ENCODE data around the gene NXPH3.

DNA sequence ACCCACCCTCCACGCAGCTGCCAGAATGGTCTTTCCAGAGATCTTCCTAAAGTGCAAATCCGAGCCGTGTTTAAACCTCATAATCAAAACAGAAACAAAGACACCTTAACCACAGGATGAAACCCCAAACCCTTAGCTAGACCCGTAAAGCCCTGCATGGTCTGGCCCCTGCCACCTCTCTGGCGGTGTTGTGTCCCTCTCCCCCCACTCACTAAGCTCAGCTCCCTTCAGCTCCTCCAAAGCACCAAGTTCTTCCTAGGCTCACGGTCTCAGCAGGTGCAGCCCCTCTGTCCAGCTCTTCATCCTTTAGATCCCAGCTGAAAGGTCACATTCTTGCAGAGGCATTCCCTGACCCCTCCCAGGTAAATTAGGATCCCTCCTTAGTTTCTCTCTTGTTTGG, 4.4 kb upstream of the NXPH3 start:
- TF ChIP-seq, protein P1, sequence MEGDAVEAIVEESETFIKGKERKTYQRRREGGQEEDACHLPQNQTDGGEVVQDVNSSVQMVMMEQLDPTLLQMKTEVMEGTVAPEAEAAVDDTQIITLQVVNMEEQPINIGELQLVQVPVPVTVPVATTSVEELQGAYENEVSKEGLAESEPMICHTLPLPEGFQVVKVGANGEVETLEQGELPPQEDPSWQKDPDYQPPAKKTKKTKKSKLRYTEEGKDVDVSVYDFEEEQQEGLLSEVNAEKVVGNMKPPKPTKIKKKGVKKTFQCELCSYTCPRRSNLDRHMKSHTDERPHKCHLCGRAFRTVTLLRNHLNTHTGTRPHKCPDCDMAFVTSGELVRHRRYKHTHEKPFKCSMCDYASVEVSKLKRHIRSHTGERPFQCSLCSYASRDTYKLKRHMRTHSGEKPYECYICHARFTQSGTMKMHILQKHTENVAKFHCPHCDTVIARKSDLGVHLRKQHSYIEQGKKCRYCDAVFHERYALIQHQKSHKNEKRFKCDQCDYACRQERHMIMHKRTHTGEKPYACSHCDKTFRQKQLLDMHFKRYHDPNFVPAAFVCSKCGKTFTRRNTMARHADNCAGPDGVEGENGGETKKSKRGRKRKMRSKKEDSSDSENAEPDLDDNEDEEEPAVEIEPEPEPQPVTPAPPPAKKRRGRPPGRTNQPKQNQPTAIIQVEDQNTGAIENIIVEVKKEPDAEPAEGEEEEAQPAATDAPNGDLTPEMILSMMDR (IDR thresholded peaks at IDR 0.05; ENCODE audit: low read depth, low read length), result no peak
- no peak for TF ChIP-seq EZH2phosphoT487 (IDR thresholded peaks at IDR 0.05; ENCODE audit: low read depth)
